Ishikawa (cell line): ENCODE data around the gene UQCRC2.

Experiments
- EP300 ChIP-seq: IDR thresholded peaks from 2 replicates; pipeline ENCODE4 v1.6.1; 2012; ENCODE audit warnings: borderline replicate concordance
- FOXM1 ChIP-seq: IDR thresholded peaks from 2 replicates; pipeline ENCODE4 v1.6.1; 2012; ENCODE audit warnings: low read depth, borderline replicate concordance

DNA sequence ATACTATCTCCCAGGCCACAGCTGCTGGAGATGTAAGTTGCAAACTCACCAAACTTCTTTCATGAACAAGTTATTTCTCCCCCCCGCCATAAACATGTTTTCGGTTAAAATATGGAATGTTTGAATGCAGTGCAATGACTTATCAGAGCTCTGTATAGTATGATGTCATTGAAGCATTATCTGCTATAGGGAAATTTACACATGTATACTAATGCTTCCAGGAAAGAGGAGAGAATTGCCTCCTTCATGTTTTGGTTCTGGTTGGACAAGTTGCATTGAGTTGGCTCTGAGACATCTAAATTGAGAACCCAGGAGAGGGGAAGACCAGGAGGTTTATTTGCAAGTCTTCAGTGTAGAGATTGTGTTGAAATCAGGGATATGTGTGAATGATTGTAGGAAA lies 20.8 kb downstream of the UQCRC2 start:
- TF ChIP-seq FOXM1 (no peak), EP300 (no peak)
